ENCODE data around the gene FILIP1L.

FILIP1L gene

GRCh38 chr3:99947356-99947755, 166.9 kb downstream of the FILIP1L start:
- Histone ChIP-seq H3K27ac (no peak overlapping the region), H3K4me3 (ENCODE audit: low read depth in 1 of 2, low read length in 1 of 2) (no peak overlapping the region), H3K27me3 (no peaks in the 10 kb centered on the region), H3K4me1 (ENCODE audit: control insufficient read depth in 1 of 2, insufficient read depth in 1 of 2, low read depth in 1 of 2, low read length in 1 of 2) (no peaks in the 10 kb centered on the region), H3K9me3 (no peaks in the 10 kb centered on the region), H3K36me3 (no peaks in the 10 kb centered on the region)
- TF ChIP-seq CTCF (IDR thresholded peaks at IDR 0.05) = no peak

- no peak for TF ChIP-seq CTCF (IDR thresholded peaks at IDR 0.05)
Observed at GRCh38 chr3:99945328-99945995, 168.8 kb downstream of the FILIP1L start.

GRCh38 chr3:99943931-99944761, 170.2 kb downstream of the FILIP1L start:
- Histone ChIP-seq H3K27me3 (no peaks in the 10 kb centered on the region), H3K9me3 (no peaks in the 10 kb centered on the region), H3K27ac (no peak overlapping the region), H3K36me3 (no peaks in the 10 kb centered on the region), H3K4me3 (ENCODE audit: low read depth in 1 of 2, low read length in 1 of 2) (no peak overlapping the region), H3K4me1 (ENCODE audit: control insufficient read depth in 1 of 2, insufficient read depth in 1 of 2, low read depth in 1 of 2, low read length in 1 of 2) (no peaks in the 10 kb centered on the region)
- TF ChIP-seq CTCF (IDR thresholded peaks at IDR 0.05) = no peak

More at GRCh38 chr3:99945328-99945995, 168.8 kb downstream of the FILIP1L start:
- Histone ChIP-seq H3K4me3 (ENCODE audit: low read depth in 1 of 2, low read length in 1 of 2) (no peak overlapping the region), H3K36me3 (no peaks in the 10 kb centered on the region), H3K27me3 (no peaks in the 10 kb centered on the region), H3K9me3 (no peaks in the 10 kb centered on the region), H3K27ac (no peak overlapping the region), H3K4me1 (ENCODE audit: control insufficient read depth in 1 of 2, insufficient read depth in 1 of 2, low read depth in 1 of 2, low read length in 1 of 2) (no peaks in the 10 kb centered on the region)

- no peak overlapping the region for H3K4me3 ChIP-seq (ENCODE audit: low read depth in 1 of 2, low read length in 1 of 2)
- H3K27ac ChIP-seq = no peak overlapping the region
- H3K27me3 ChIP-seq = no peaks in the 10 kb centered on the region
- TF ChIP-seq CTCF (IDR thresholded peaks at IDR 0.05) = no peak
- no peaks in the 10 kb centered on the region for H3K36me3 ChIP-seq
- no peaks in the 10 kb centered on the region for H3K9me3 ChIP-seq
- no peaks in the 10 kb centered on the region for H3K4me1 ChIP-seq (ENCODE audit: control insufficient read depth in 1 of 2, insufficient read depth in 1 of 2, low read depth in 1 of 2, low read length in 1 of 2)
Observed at GRCh38 chr3:99941211-99941610, 173.1 kb downstream of the FILIP1L start.

- TF ChIP-seq CTCF (IDR thresholded peaks at IDR 0.05) = no peak
Observed at GRCh38 chr3:99940350-99940749, 174.0 kb downstream of the FILIP1L start.

More at GRCh38 chr3:99940350-99940749, 174.0 kb downstream of the FILIP1L start:
- no peaks in the 10 kb centered on the region for H3K4me1 ChIP-seq (ENCODE audit: control insufficient read depth in 1 of 2, insufficient read depth in 1 of 2, low read depth in 1 of 2, low read length in 1 of 2)
- no peaks in the 10 kb centered on the region for H3K27me3 ChIP-seq
- H3K27ac ChIP-seq = no peak overlapping the region
- no peak overlapping the region for H3K4me3 ChIP-seq (ENCODE audit: low read depth in 1 of 2, low read length in 1 of 2)
- H3K36me3 ChIP-seq = no peaks in the 10 kb centered on the region
- H3K9me3 ChIP-seq = no peaks in the 10 kb centered on the region

Measured in neutrophil (primary cell).